Measurements from ENCODE around the gene YWHAH.

DNA sequence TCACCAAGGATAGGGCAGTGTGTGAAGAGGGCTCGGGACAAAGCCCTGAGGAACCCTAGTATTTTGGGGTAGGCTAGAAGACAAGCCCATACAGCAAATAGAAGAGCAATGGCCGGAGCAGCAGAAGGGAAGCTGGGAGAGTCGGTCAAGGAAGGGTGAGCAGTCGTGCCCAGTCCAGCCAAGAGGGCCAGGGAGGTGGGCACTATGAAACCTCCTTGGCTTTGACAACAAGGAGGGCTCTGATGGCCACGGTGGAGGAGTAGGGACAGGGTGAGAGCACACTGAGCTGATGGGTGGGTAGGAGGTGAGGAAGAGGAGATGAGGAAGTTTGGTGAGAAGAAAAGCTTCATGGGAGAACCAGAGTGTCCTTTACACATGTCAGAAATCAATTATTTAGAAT lies 2.2 kb upstream of the YWHAH start:
- TF ChIP-seq CTCF (IDR thresholded peaks at IDR 0.05; ENCODE audit: insufficient read depth, low read length) (no peak), POLR2AphosphoS5 (IDR thresholded peaks at IDR 0.05; ENCODE audit: low read depth) (no peak)

All from HL-60 (cell line).